H9 (cell line): Measurements from ENCODE around the gene TNFAIP8L3. TPM values are rescaled to one million over a fixed set of nuclear protein-coding genes. Genes with fewer than 3 reads are reported as not detected.

Experiments
- DNase-seq: peaks from one replicate; pipeline ENCODE4 v3.0.0-alpha.2; 2017
- H2AFZ ChIP-seq: one replicate; pipeline ENCODE4 v1.6.1; 2013; ENCODE audit warnings: mild to moderate bottlenecking, low read length, control low read depth, moderate library complexity
- H2AK5ac ChIP-seq: 2 replicates; pipeline ENCODE4 v1.6.1; 2013; ENCODE audit warnings: low read length, control low read depth, mixed read lengths; ENCODE audit not compliant: insufficient read length
- H2BK120ac ChIP-seq: one replicate; pipeline ENCODE4 v1.6.1; 2013; ENCODE audit warnings: low read depth, mild to moderate bottlenecking, low read length, control low read depth, inconsistent platforms; ENCODE audit not compliant: poor library complexity, severe bottlenecking
- H2BK12ac ChIP-seq: 2 replicates; pipeline ENCODE4 v1.6.1; 2013; ENCODE audit warnings: low read length, control low read depth, mixed read lengths, low read depth; ENCODE audit not compliant: insufficient read length
- H2BK15ac ChIP-seq: 2 replicates; pipeline ENCODE4 v1.6.1; 2013; ENCODE audit warnings: low read depth, low read length, control low read depth
- H2BK20ac ChIP-seq: one replicate; pipeline ENCODE4 v1.6.1; 2013; ENCODE audit warnings: low read depth, mild to moderate bottlenecking, low read length, control low read depth, inconsistent platforms; ENCODE audit not compliant: poor library complexity, severe bottlenecking
- H2BK5ac ChIP-seq: 2 replicates; pipeline ENCODE4 v1.6.1; 2013; ENCODE audit warnings: low read length, control low read depth, mixed read lengths; ENCODE audit not compliant: insufficient read length
- H3K14ac ChIP-seq: 2 replicates; pipeline ENCODE4 v1.6.1; 2013; ENCODE audit warnings: low read length, control low read depth; ENCODE audit not compliant: insufficient read depth
- H3K18ac ChIP-seq: 2 replicates; pipeline ENCODE4 v1.6.1; 2013; ENCODE audit warnings: low read depth, mild to moderate bottlenecking, mixed read lengths, low read length, control low read depth; ENCODE audit not compliant: insufficient read length
- H3K23ac ChIP-seq: 2 replicates; pipeline ENCODE4 v1.6.1; 2013; ENCODE audit warnings: low read length, control low read depth, mixed read lengths, low read depth; ENCODE audit not compliant: insufficient read length
- H3K23me2 ChIP-seq: 2 replicates; pipeline ENCODE4 v1.6.1; 2013; ENCODE audit warnings: low read depth, mild to moderate bottlenecking, mixed read lengths, low read length, control low read depth; ENCODE audit not compliant: insufficient read length, poor library complexity, severe bottlenecking
- H3K27ac ChIP-seq: 2 replicates; pipeline ENCODE4 v1.5.1; 2013; ENCODE audit warnings: low read length, control low read depth, mixed read lengths, low read depth; ENCODE audit not compliant: insufficient read length
- H3K27me3 ChIP-seq: 2 replicates; pipeline ENCODE4 v1.6.1; 2013; ENCODE audit warnings: low read length, control low read depth, inconsistent platforms; ENCODE audit not compliant: insufficient read depth
- H3K4ac ChIP-seq: 2 replicates; pipeline ENCODE4 v1.6.1; 2013; ENCODE audit warnings: low read depth, mild to moderate bottlenecking, control low read depth, inconsistent platforms, low read length, moderate library complexity
- H3K4me1 ChIP-seq: 2 replicates; pipeline ENCODE4 v1.6.1; 2013; ENCODE audit warnings: low read length, control low read depth, inconsistent platforms; ENCODE audit not compliant: insufficient read depth
- H3K4me2 ChIP-seq: 2 replicates; pipeline ENCODE4 v1.6.1; 2013; ENCODE audit warnings: low read length, control low read depth, mixed read lengths; ENCODE audit not compliant: insufficient read length, insufficient read depth
- H3K56ac ChIP-seq: 2 replicates; pipeline ENCODE4 v1.6.1; 2013; ENCODE audit warnings: low read depth, mild to moderate bottlenecking, mixed read lengths, low read length, control low read depth; ENCODE audit not compliant: insufficient read length
- H3K79me1 ChIP-seq: 2 replicates; pipeline ENCODE4 v1.6.1; 2013; ENCODE audit warnings: low read depth, mild to moderate bottlenecking, moderate library complexity, low read length, control low read depth, inconsistent platforms; ENCODE audit not compliant: insufficient read depth, poor library complexity, severe bottlenecking
- H3K79me2 ChIP-seq: 2 replicates; pipeline ENCODE4 v1.6.1; 2013; ENCODE audit warnings: low read length, control low read depth, inconsistent platforms; ENCODE audit not compliant: insufficient read depth
- H3K9ac ChIP-seq: 2 replicates; pipeline ENCODE4 v1.6.1; 2013; ENCODE audit warnings: low read length, control low read depth, mixed read lengths; ENCODE audit not compliant: insufficient read length; ENCODE audit errors: extremely low read depth
- H3K9me3 ChIP-seq: one replicate; pipeline ENCODE4 v1.6.1; 2013; ENCODE audit warnings: low read depth, low read length, inconsistent platforms; ENCODE audit not compliant: control insufficient read depth
- H3T11ph ChIP-seq: one replicate; pipeline ENCODE4 v1.6.1; 2013; ENCODE audit warnings: mild to moderate bottlenecking, low read length, control low read depth, inconsistent platforms
- H4K20me1 ChIP-seq: one replicate; pipeline ENCODE4 v1.6.1; 2013; ENCODE audit not compliant: control insufficient read depth, insufficient read length, insufficient read depth
- H4K5ac ChIP-seq: 2 replicates; pipeline ENCODE4 v1.6.1; 2013; ENCODE audit warnings: low read depth, mild to moderate bottlenecking, mixed read lengths, low read length, control low read depth; ENCODE audit not compliant: insufficient read length
- H4K8ac ChIP-seq: replicated peaks from 2 replicates; pipeline ENCODE4 v1.6.1; 2013; ENCODE audit warnings: low read length, control low read depth, mixed read lengths, low read depth; ENCODE audit not compliant: insufficient read length
- H4K91ac ChIP-seq: 2 replicates; pipeline ENCODE4 v1.6.1; 2013; ENCODE audit warnings: low read depth, mild to moderate bottlenecking, moderate library complexity, mixed read lengths, low read length, control low read depth; ENCODE audit not compliant: insufficient read length
- H3K27ac Mint-ChIP-seq, 3 experiments: 2 replicates in 2 of 3; 3 replicates in 1 of 3; pipeline ENCODE4 v1.8.0; 2020 to 2021; ENCODE audit warnings: mixed read lengths in 3 of 3, mild to moderate bottlenecking in 1 of 3, moderate library complexity in 1 of 3
- H3K27me3 Mint-ChIP-seq: 2 replicates; pipeline ENCODE4 v1.8.0; 2021; ENCODE audit warnings: low read depth, mild to moderate bottlenecking, moderate library complexity, mixed read lengths
- H3K36me3 Mint-ChIP-seq, 3 experiments: 2 replicates in 2 of 3; 3 replicates in 1 of 3; pipeline ENCODE4 v1.8.0; 2020 to 2021; ENCODE audit warnings: low read depth in 3 of 3, mixed read lengths in 3 of 3; ENCODE audit not compliant: insufficient read depth in 1 of 3
- H3K4me1 Mint-ChIP-seq, 2 experiments: 2 replicates each; pipeline ENCODE4 v1.8.0; 2020; ENCODE audit warnings: mixed read lengths in 2 of 2
- H3K4me3 Mint-ChIP-seq, 2 experiments: 2 replicates in 1 of 2; 3 replicates in 1 of 2; pipeline ENCODE4 v1.8.0; 2020 to 2021; ENCODE audit warnings: mild to moderate bottlenecking in 2 of 2, mixed read lengths in 2 of 2, moderate library complexity in 1 of 2
- H3K9me3 Mint-ChIP-seq, 2 experiments: 2 replicates in 1 of 2; 3 replicates in 1 of 2; pipeline ENCODE4 v1.8.0; 2020; ENCODE audit warnings: mild to moderate bottlenecking in 2 of 2, mixed read lengths in 2 of 2, moderate library complexity in 1 of 2
- WGBS: extraction: QIAGEN DNeasy Blood & Tissue Kit; methylation state at CpG from one replicate; pipeline ENCODE4 v1.1.7; 2013; ENCODE audit warnings: missing lambda C conversion rate, low lambda C conversion rate, mixed read lengths; ENCODE audit not compliant: insufficient read length; ENCODE audit errors: extremely low coverage; 5-methylcytosine and 5-hydroxymethylcytosine counted together
- total RNA-seq: library from RNA; stranded (reverse); gene quantifications from 2 replicates; pipeline ENCODE4 v1.2.1, GENCODE V29; 2021
- TF ChIP-seq, protein P1 (sequence below): fragments of 200-600 bp; sonication (generic); conservative IDR thresholded peaks from 3 replicates; pipeline ENCODE4 v1.8.0; 2021; ENCODE audit warnings: antibody characterized with exemption, mild to moderate bottlenecking

Gene TNFAIP8L3
- total RNA-seq, 1 experiment from 2014 or later = 0.22 TPM

DNA sequence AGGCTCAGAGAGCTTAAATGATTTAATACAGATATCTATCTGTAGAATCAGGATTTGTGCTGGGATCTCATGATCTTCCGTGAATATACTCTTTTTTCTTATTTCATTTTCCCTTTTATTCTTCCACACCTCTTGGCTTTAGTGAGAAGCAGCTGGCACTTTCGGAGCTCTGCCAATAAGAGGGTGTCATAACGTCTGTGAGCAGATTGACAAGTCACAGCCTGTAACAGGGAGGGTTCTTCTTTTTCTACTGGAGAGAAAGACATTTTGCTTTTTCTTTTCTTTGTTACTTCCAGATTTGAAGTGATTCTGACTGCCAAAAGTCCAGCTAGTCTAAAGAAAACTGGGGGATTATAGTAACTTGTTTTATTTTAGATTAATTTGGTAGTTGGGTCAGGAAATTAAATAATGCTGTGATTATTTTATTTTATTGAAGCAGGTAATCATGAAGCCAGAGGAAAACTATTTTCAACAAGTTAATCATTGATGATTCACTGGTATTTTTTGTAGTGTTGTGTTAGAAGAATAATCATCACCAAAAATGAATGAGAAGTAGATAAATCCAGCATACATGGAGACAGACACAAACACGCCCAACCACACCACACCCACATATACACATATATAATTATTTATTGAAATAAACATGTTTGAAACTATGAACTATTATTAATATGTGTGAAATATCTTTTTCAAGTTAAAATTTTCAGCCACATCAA lies 69.8 kb downstream of the TNFAIP8L3 start:
- Histone ChIP-seq H3K4ac (no peak overlapping the region), H2BK120ac (no peak overlapping the region), H3K18ac (no peak overlapping the region), H3K23me2 (peaks cover 2% of the 10 kb centered on the region), H3T11ph (no peak overlapping the region), H2BK15ac (no peak overlapping the region), H3K27me3 (no peaks in the 10 kb centered on the region), H3K9me3 (no peaks in the 10 kb centered on the region), H2BK12ac (no peak overlapping the region), H4K5ac (no peak overlapping the region), H2AK5ac (no peak overlapping the region), H3K79me2 (no peaks in the 10 kb centered on the region), H2BK20ac (no peak overlapping the region), H3K4me1 (no peaks in the 10 kb centered on the region), H2BK5ac (no peak overlapping the region), H4K20me1 (no peaks in the 10 kb centered on the region), H3K79me1 (no peaks in the 10 kb centered on the region), H3K56ac (no peak overlapping the region), H3K4me2 (no peak overlapping the region), H3K9ac (no peak overlapping the region), H3K27ac (no peak overlapping the region), H3K23ac (no peak overlapping the region), H4K91ac (no peak overlapping the region), H3K14ac (no peak overlapping the region), H2AFZ (no peak overlapping the region), H4K8ac (no peak overlapping the region)
- H3K4me3 Mint-ChIP-seq = no peak overlapping the region
- WGBS = no CpG with 5 or more reads among the region's 4 CpGs
- H3K27me3 Mint-ChIP-seq = peaks cover 1% of the 10 kb centered on the region; the same call in 1 of the 2 replicates
- no peak overlapping the region for H3K27ac Mint-ChIP-seq
- no peak for DNase-seq
- TF ChIP-seq, protein P1, sequence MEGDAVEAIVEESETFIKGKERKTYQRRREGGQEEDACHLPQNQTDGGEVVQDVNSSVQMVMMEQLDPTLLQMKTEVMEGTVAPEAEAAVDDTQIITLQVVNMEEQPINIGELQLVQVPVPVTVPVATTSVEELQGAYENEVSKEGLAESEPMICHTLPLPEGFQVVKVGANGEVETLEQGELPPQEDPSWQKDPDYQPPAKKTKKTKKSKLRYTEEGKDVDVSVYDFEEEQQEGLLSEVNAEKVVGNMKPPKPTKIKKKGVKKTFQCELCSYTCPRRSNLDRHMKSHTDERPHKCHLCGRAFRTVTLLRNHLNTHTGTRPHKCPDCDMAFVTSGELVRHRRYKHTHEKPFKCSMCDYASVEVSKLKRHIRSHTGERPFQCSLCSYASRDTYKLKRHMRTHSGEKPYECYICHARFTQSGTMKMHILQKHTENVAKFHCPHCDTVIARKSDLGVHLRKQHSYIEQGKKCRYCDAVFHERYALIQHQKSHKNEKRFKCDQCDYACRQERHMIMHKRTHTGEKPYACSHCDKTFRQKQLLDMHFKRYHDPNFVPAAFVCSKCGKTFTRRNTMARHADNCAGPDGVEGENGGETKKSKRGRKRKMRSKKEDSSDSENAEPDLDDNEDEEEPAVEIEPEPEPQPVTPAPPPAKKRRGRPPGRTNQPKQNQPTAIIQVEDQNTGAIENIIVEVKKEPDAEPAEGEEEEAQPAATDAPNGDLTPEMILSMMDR = no peak
- H3K9me3 Mint-ChIP-seq = peaks cover 9 to 19% of the 10 kb centered on the region in 2 experiments; a peak in 4 of 5 replicates
- H3K36me3 Mint-ChIP-seq = peaks cover 0 to 8% (median 0%) of the 10 kb centered on the region in 3 experiments; a peak in 3 of 7 replicates
- H3K4me1 Mint-ChIP-seq = no peaks in the 10 kb centered on the region
